H9 (cell line): ENCODE results near the gene UBXN10. TPM values are rescaled to one million over a fixed set of nuclear protein-coding genes. Genes with fewer than 3 reads are reported as not detected.

Source experiments
- DNase-seq: peaks from one replicate; pipeline ENCODE4 v3.0.0-alpha.2; 2017
- H2AFZ ChIP-seq: one replicate; pipeline ENCODE4 v1.6.1; 2013; ENCODE audit warnings: mild to moderate bottlenecking, low read length, control low read depth, moderate library complexity
- H2AK5ac ChIP-seq: 2 replicates; pipeline ENCODE4 v1.6.1; 2013; ENCODE audit warnings: low read length, control low read depth, mixed read lengths; ENCODE audit not compliant: insufficient read length
- H2BK120ac ChIP-seq: one replicate; pipeline ENCODE4 v1.6.1; 2013; ENCODE audit warnings: low read depth, mild to moderate bottlenecking, low read length, control low read depth, inconsistent platforms; ENCODE audit not compliant: poor library complexity, severe bottlenecking
- H2BK12ac ChIP-seq: 2 replicates; pipeline ENCODE4 v1.6.1; 2013; ENCODE audit warnings: low read length, control low read depth, mixed read lengths, low read depth; ENCODE audit not compliant: insufficient read length
- H2BK15ac ChIP-seq: 2 replicates; pipeline ENCODE4 v1.6.1; 2013; ENCODE audit warnings: low read depth, low read length, control low read depth
- H2BK20ac ChIP-seq: one replicate; pipeline ENCODE4 v1.6.1; 2013; ENCODE audit warnings: low read depth, mild to moderate bottlenecking, low read length, control low read depth, inconsistent platforms; ENCODE audit not compliant: poor library complexity, severe bottlenecking
- H2BK5ac ChIP-seq: 2 replicates; pipeline ENCODE4 v1.6.1; 2013; ENCODE audit warnings: low read length, control low read depth, mixed read lengths; ENCODE audit not compliant: insufficient read length
- H3K14ac ChIP-seq: 2 replicates; pipeline ENCODE4 v1.6.1; 2013; ENCODE audit warnings: low read length, control low read depth; ENCODE audit not compliant: insufficient read depth
- H3K18ac ChIP-seq: 2 replicates; pipeline ENCODE4 v1.6.1; 2013; ENCODE audit warnings: low read depth, mild to moderate bottlenecking, mixed read lengths, low read length, control low read depth; ENCODE audit not compliant: insufficient read length
- H3K23ac ChIP-seq: 2 replicates; pipeline ENCODE4 v1.6.1; 2013; ENCODE audit warnings: low read length, control low read depth, mixed read lengths, low read depth; ENCODE audit not compliant: insufficient read length
- H3K23me2 ChIP-seq: 2 replicates; pipeline ENCODE4 v1.6.1; 2013; ENCODE audit warnings: low read depth, mild to moderate bottlenecking, mixed read lengths, low read length, control low read depth; ENCODE audit not compliant: insufficient read length, poor library complexity, severe bottlenecking
- H3K27ac ChIP-seq: 2 replicates; pipeline ENCODE4 v1.5.1; 2013; ENCODE audit warnings: low read length, control low read depth, mixed read lengths, low read depth; ENCODE audit not compliant: insufficient read length
- H3K27me3 ChIP-seq: 2 replicates; pipeline ENCODE4 v1.6.1; 2013; ENCODE audit warnings: low read length, control low read depth, inconsistent platforms; ENCODE audit not compliant: insufficient read depth
- H3K4ac ChIP-seq: 2 replicates; pipeline ENCODE4 v1.6.1; 2013; ENCODE audit warnings: low read depth, mild to moderate bottlenecking, control low read depth, inconsistent platforms, low read length, moderate library complexity
- H3K4me1 ChIP-seq: 2 replicates; pipeline ENCODE4 v1.6.1; 2013; ENCODE audit warnings: low read length, control low read depth, inconsistent platforms; ENCODE audit not compliant: insufficient read depth
- H3K4me2 ChIP-seq: 2 replicates; pipeline ENCODE4 v1.6.1; 2013; ENCODE audit warnings: low read length, control low read depth, mixed read lengths; ENCODE audit not compliant: insufficient read length, insufficient read depth
- H3K56ac ChIP-seq: 2 replicates; pipeline ENCODE4 v1.6.1; 2013; ENCODE audit warnings: low read depth, mild to moderate bottlenecking, mixed read lengths, low read length, control low read depth; ENCODE audit not compliant: insufficient read length
- H3K79me1 ChIP-seq: 2 replicates; pipeline ENCODE4 v1.6.1; 2013; ENCODE audit warnings: low read depth, mild to moderate bottlenecking, moderate library complexity, low read length, control low read depth, inconsistent platforms; ENCODE audit not compliant: insufficient read depth, poor library complexity, severe bottlenecking
- H3K79me2 ChIP-seq: 2 replicates; pipeline ENCODE4 v1.6.1; 2013; ENCODE audit warnings: low read length, control low read depth, inconsistent platforms; ENCODE audit not compliant: insufficient read depth
- H3K9ac ChIP-seq: 2 replicates; pipeline ENCODE4 v1.6.1; 2013; ENCODE audit warnings: low read length, control low read depth, mixed read lengths; ENCODE audit not compliant: insufficient read length; ENCODE audit errors: extremely low read depth
- H3K9me3 ChIP-seq: one replicate; pipeline ENCODE4 v1.6.1; 2013; ENCODE audit warnings: low read depth, low read length, inconsistent platforms; ENCODE audit not compliant: control insufficient read depth
- H3T11ph ChIP-seq: one replicate; pipeline ENCODE4 v1.6.1; 2013; ENCODE audit warnings: mild to moderate bottlenecking, low read length, control low read depth, inconsistent platforms
- H4K20me1 ChIP-seq: one replicate; pipeline ENCODE4 v1.6.1; 2013; ENCODE audit not compliant: control insufficient read depth, insufficient read length, insufficient read depth
- H4K5ac ChIP-seq: 2 replicates; pipeline ENCODE4 v1.6.1; 2013; ENCODE audit warnings: low read depth, mild to moderate bottlenecking, mixed read lengths, low read length, control low read depth; ENCODE audit not compliant: insufficient read length
- H4K8ac ChIP-seq: replicated peaks from 2 replicates; pipeline ENCODE4 v1.6.1; 2013; ENCODE audit warnings: low read length, control low read depth, mixed read lengths, low read depth; ENCODE audit not compliant: insufficient read length
- H4K91ac ChIP-seq: 2 replicates; pipeline ENCODE4 v1.6.1; 2013; ENCODE audit warnings: low read depth, mild to moderate bottlenecking, moderate library complexity, mixed read lengths, low read length, control low read depth; ENCODE audit not compliant: insufficient read length
- H3K27ac Mint-ChIP-seq, 3 experiments: 2 replicates in 2 of 3; 3 replicates in 1 of 3; pipeline ENCODE4 v1.8.0; 2020 to 2021; ENCODE audit warnings: mixed read lengths in 3 of 3, mild to moderate bottlenecking in 1 of 3, moderate library complexity in 1 of 3
- H3K27me3 Mint-ChIP-seq: 2 replicates; pipeline ENCODE4 v1.8.0; 2021; ENCODE audit warnings: low read depth, mild to moderate bottlenecking, moderate library complexity, mixed read lengths
- H3K36me3 Mint-ChIP-seq, 3 experiments: 2 replicates in 2 of 3; 3 replicates in 1 of 3; pipeline ENCODE4 v1.8.0; 2020 to 2021; ENCODE audit warnings: low read depth in 3 of 3, mixed read lengths in 3 of 3; ENCODE audit not compliant: insufficient read depth in 1 of 3
- H3K4me1 Mint-ChIP-seq, 2 experiments: 2 replicates each; pipeline ENCODE4 v1.8.0; 2020; ENCODE audit warnings: mixed read lengths in 2 of 2
- H3K4me3 Mint-ChIP-seq, 2 experiments: 2 replicates in 1 of 2; 3 replicates in 1 of 2; pipeline ENCODE4 v1.8.0; 2020 to 2021; ENCODE audit warnings: mild to moderate bottlenecking in 2 of 2, mixed read lengths in 2 of 2, moderate library complexity in 1 of 2
- H3K9me3 Mint-ChIP-seq, 2 experiments: 2 replicates in 1 of 2; 3 replicates in 1 of 2; pipeline ENCODE4 v1.8.0; 2020; ENCODE audit warnings: mild to moderate bottlenecking in 2 of 2, mixed read lengths in 2 of 2, moderate library complexity in 1 of 2
- WGBS: extraction: QIAGEN DNeasy Blood & Tissue Kit; methylation state at CpG from one replicate; pipeline ENCODE4 v1.1.7; 2013; ENCODE audit warnings: missing lambda C conversion rate, low lambda C conversion rate, mixed read lengths; ENCODE audit not compliant: insufficient read length; ENCODE audit errors: extremely low coverage; 5-methylcytosine and 5-hydroxymethylcytosine counted together
- total RNA-seq: library from RNA; stranded (reverse); gene quantifications from 2 replicates; pipeline ENCODE4 v1.2.1, GENCODE V29; 2021
- TF ChIP-seq, protein P1 (sequence below): fragments of 200-600 bp; sonication (generic); conservative IDR thresholded peaks from 3 replicates; pipeline ENCODE4 v1.8.0; 2021; ENCODE audit warnings: antibody characterized with exemption, mild to moderate bottlenecking

The UBXN10 gene
- total RNA-seq, 1 experiment from 2014 or later: 0.59 TPM

GRCh38 chr1:20148571-20149500, 37.1 kb upstream of the UBXN10 start:
- H3K56ac ChIP-seq: no peak overlapping the region
- Mint-ChIP-seq H3K9me3 (no peaks in the 10 kb centered on the region), H3K27me3 (no peaks in the 10 kb centered on the region), H3K4me1 (peaks cover 12 to 36% of the 10 kb centered on the region in 2 experiments), H3K36me3 (no peaks in the 10 kb centered on the region), H3K27ac (no peak overlapping the region), H3K4me3 (no peak overlapping the region)
- H2BK12ac ChIP-seq: no peak overlapping the region
- H3K4me1 ChIP-seq: no peaks in the 10 kb centered on the region
- H3K79me1 ChIP-seq: no peaks in the 10 kb centered on the region
- no peak overlapping the region for H3K18ac ChIP-seq
- H2AFZ ChIP-seq: no peak overlapping the region
- H3K27ac ChIP-seq: no peak overlapping the region
- no peak overlapping the region for H2AK5ac ChIP-seq
- H2BK15ac ChIP-seq: no peak overlapping the region
- no peak overlapping the region for H4K91ac ChIP-seq
- H2BK120ac ChIP-seq: no peak overlapping the region
- H2BK5ac ChIP-seq: no peak overlapping the region
- no peak for DNase-seq
- no peak overlapping the region for H3T11ph ChIP-seq
- WGBS: no CpG with 5 or more reads among the region's 13 CpGs
- H3K27me3 ChIP-seq: no peaks in the 10 kb centered on the region
- H4K20me1 ChIP-seq: no peaks in the 10 kb centered on the region
- no peaks in the 10 kb centered on the region for H3K9me3 ChIP-seq
- H4K8ac ChIP-seq: no peak overlapping the region
- no peak overlapping the region for H3K23ac ChIP-seq
- no peak overlapping the region for H2BK20ac ChIP-seq
- H3K14ac ChIP-seq: no peak overlapping the region
- H4K5ac ChIP-seq: no peak overlapping the region
- no peaks in the 10 kb centered on the region for H3K79me2 ChIP-seq
- TF ChIP-seq, protein P1, sequence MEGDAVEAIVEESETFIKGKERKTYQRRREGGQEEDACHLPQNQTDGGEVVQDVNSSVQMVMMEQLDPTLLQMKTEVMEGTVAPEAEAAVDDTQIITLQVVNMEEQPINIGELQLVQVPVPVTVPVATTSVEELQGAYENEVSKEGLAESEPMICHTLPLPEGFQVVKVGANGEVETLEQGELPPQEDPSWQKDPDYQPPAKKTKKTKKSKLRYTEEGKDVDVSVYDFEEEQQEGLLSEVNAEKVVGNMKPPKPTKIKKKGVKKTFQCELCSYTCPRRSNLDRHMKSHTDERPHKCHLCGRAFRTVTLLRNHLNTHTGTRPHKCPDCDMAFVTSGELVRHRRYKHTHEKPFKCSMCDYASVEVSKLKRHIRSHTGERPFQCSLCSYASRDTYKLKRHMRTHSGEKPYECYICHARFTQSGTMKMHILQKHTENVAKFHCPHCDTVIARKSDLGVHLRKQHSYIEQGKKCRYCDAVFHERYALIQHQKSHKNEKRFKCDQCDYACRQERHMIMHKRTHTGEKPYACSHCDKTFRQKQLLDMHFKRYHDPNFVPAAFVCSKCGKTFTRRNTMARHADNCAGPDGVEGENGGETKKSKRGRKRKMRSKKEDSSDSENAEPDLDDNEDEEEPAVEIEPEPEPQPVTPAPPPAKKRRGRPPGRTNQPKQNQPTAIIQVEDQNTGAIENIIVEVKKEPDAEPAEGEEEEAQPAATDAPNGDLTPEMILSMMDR: no peak
- H3K4ac ChIP-seq: no peak overlapping the region
- peaks cover 9% of the 10 kb centered on the region for H3K23me2 ChIP-seq
- no peak overlapping the region for H3K4me2 ChIP-seq
- no peak overlapping the region for H3K9ac ChIP-seq
